Hematopoietic multipotent progenitor cell treated with erythropoietin and hydrocortisone succinate and interleukin-3 and kit ligand, for 6 days (in vitro differentiated cells): ENCODE results near the gene PICK1.
"Not testable (repeated sequence)": the region's sequence is repeated elsewhere in the genome, so short reads cannot be mapped to it uniquely, and the experiment has no call there.

Experiments
- DNase-seq: peaks from one replicate; pipeline ENCODE4 v3.0.0-alpha.2; 2015

Gene PICK1

DNA sequence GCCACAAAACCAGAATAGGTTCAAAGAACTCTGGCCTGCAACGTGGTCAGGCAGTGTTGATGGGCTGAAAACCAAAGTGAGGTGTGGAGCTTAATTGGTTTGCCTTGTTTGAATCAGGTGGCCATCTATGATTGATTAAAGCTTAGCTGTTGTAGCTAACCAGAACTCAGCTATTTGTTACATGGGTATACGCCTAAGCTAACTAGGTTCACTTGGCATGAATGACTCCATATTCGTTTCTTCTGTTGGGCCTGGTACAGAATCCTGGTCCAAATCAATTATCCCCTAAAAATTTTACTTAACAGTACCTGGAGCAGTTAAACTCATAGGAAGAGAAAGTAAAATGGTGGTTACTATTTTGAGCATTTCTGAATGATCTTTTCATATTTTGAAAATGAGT is 61.0 kb downstream of the PICK1 start:
- DNase-seq: no peak

GRCh38 chr22:38118747-38119146 is 61.5 kb downstream of the PICK1 start:
- not testable (repeated sequence) for DNase-seq

- DNase-seq: no peak
These were observed 63.3 kb downstream of the PICK1 start for GRCh38 chr22:38120359-38121110.

- DNase-seq: no peak
These were observed 65.4 kb downstream of the PICK1 start for GRCh38 chr22:38122616-38123015.

- no peak for DNase-seq
These were observed 67.2 kb downstream of the PICK1 start for GRCh38 chr22:38124236-38124974.

- no peak for DNase-seq
These were observed 67.9 kb downstream of the PICK1 start for GRCh38 chr22:38125038-38125610.
